B cell (primary cell): ENCODE data around the gene RD3L.

Experiments
- CTCF ChIP-seq: fragments of 200-600 bp; IDR thresholded peaks from one replicate; pipeline ENCODE4 v1.8.0; 2022; ENCODE audit warnings: antibody characterized with exemption, mild to moderate bottlenecking
- EZH2 ChIP-seq: IDR thresholded peaks from 2 replicates; pipeline ENCODE4 v1.6.1; 2012; ENCODE audit warnings: borderline replicate concordance, low read depth, mild to moderate bottlenecking, moderate library complexity, low read length; ENCODE audit not compliant: insufficient read depth, poor library complexity, severe bottlenecking

GRCh38 chr14:103935102-103935501, 7.2 kb downstream of the RD3L start:
- TF ChIP-seq CTCF (no peak), EZH2 (no peak)
